Ectodermal cell (in vitro differentiated cells): ENCODE results near the gene COL1A1.

Experiments used
- H3K27ac ChIP-seq: 2 replicates; pipeline ENCODE4 v1.7.0; 2013; ENCODE audit warnings: mild to moderate bottlenecking, low read depth, low read length; ENCODE audit not compliant: insufficient read depth, poor library complexity, severe bottlenecking
- H3K27me3 ChIP-seq: 2 replicates; pipeline ENCODE4 v1.7.0; 2013; ENCODE audit warnings: mild to moderate bottlenecking, low read length; ENCODE audit not compliant: insufficient read depth, control insufficient read depth, poor library complexity, severe bottlenecking
- H3K36me3 ChIP-seq: one replicate; pipeline ENCODE4 v1.7.0; 2013; ENCODE audit warnings: low read length; ENCODE audit not compliant: control insufficient read depth, insufficient read depth
- H3K4me1 ChIP-seq: one replicate; pipeline ENCODE4 v1.7.0; 2013; ENCODE audit warnings: low read length; ENCODE audit not compliant: control insufficient read depth, insufficient read depth
- H3K4me3 ChIP-seq: 2 replicates; pipeline ENCODE4 v1.7.0; 2013; ENCODE audit warnings: low read depth, low read length, control low read depth; ENCODE audit not compliant: insufficient read depth
- H3K9me3 ChIP-seq: 2 replicates; pipeline ENCODE4 v1.7.0; 2013; ENCODE audit warnings: mild to moderate bottlenecking, low read length, moderate library complexity; ENCODE audit not compliant: control insufficient read depth
- WGBS, 2 experiments: methylation state at CpG; one replicate each; pipeline ENCODE4 v1.1.7; 2013; ENCODE audit warnings: missing lambda C conversion rate in 2 of 2; 5-methylcytosine and 5-hydroxymethylcytosine counted together

Gene COL1A1

DNA sequence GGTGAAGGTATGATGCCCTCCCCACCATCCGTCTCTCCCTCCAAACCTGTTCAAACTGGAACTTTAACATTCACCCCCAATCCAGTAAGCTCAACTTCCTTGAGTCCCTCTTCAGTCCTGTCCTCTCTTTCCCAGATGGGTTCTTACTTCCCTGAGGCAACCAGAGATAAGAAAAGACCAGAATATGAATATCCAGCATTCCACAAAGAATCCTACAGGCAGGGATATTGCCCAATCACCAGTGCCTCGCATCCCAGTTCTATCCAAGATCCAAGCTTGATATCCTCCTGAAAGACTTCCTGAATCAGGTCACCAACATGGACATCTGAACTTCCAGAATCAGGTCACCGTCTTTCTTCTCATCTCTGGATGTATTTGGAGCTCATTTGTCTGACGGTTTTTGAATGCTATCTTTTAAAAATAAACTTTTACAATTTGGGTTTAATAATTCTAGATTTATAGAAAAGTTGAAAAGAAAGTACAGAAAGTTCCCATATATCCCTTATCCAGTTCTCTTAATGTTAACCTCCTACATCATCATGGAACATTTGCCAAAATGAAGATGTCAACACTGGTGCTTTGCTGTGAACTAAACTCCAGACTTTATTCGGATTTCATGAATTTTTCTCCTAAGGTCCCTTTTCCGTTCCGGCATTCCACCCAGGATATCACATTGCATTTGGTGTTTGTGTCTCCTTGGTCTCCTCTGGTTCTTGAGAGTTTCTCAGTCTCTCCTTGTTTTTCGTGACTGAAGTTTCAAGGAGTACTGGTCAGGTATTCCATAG lies 13.7 kb upstream of the COL1A1 start:
- no peaks in the 10 kb centered on the region for H3K9me3 ChIP-seq
- H3K27me3 ChIP-seq, result peaks cover 3% of the 10 kb centered on the region
- peaks cover 44% of the 10 kb centered on the region for H3K4me1 ChIP-seq
- no peaks in the 10 kb centered on the region for H3K36me3 ChIP-seq
- 76 to 79% methylated on average over 6 to 8 of the region's 8 CpGs for WGBS, 2 experiments
- no peak overlapping the region for H3K27ac ChIP-seq
- H3K4me3 ChIP-seq, result no peak overlapping the region

- Histone ChIP-seq H3K36me3 (no peaks in the 10 kb centered on the region), H3K4me3 (no peak overlapping the region), H3K4me1 (peaks cover 39% of the 10 kb centered on the region), H3K9me3 (no peaks in the 10 kb centered on the region), H3K27me3 (peaks cover 3% of the 10 kb centered on the region), H3K27ac (no peak overlapping the region)
- WGBS, 2 experiments, result 68 to 73% methylated on average over 9 of the region's 9 CpGs
These were observed 11.9 kb upstream of the COL1A1 start for GRCh38 chr17:50213026-50214022.

DNA sequence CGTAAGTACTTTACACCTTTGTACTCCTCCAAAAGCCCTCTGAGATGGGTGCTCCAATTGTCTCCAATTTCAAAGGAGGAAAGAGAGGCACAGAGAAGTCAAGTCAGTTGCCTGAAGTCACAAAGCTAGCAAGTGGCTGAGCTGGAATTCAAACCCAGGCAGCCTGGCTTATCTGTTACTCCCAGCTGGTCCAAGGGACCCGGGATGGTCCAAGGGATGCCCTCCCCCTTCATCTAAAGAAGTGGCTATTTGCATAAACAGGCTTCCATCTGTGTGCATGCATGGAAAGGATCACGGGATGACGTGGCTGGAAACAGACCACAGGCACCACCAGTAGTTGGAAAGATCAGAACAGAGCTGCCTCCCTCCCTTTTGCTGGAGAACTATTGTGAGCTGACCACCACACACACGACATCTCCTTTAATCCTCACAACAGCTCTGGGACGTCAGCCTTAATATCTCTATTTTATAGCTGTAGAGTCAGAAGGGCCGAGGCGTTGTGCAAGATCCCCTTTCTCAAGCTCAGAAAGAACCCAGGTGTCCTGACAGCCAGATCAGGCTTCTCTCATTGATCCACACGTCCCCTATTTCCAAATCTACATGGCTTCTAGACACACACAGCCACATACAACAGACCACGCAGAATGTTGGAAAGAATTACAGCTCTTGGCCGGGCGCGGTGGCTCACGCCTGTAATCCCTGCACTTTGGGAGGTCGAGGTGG lies 10.9 kb upstream of the COL1A1 start:
- H3K27ac ChIP-seq, result no peak overlapping the region
- H3K4me1 ChIP-seq, result peaks cover 39% of the 10 kb centered on the region
- no peaks in the 10 kb centered on the region for H3K36me3 ChIP-seq
- peaks cover 3% of the 10 kb centered on the region for H3K27me3 ChIP-seq
- WGBS, 2 experiments, result 77 to 81% methylated on average over 15 of the region's 15 CpGs
- no peak overlapping the region for H3K4me3 ChIP-seq
- H3K9me3 ChIP-seq, result no peaks in the 10 kb centered on the region

DNA sequence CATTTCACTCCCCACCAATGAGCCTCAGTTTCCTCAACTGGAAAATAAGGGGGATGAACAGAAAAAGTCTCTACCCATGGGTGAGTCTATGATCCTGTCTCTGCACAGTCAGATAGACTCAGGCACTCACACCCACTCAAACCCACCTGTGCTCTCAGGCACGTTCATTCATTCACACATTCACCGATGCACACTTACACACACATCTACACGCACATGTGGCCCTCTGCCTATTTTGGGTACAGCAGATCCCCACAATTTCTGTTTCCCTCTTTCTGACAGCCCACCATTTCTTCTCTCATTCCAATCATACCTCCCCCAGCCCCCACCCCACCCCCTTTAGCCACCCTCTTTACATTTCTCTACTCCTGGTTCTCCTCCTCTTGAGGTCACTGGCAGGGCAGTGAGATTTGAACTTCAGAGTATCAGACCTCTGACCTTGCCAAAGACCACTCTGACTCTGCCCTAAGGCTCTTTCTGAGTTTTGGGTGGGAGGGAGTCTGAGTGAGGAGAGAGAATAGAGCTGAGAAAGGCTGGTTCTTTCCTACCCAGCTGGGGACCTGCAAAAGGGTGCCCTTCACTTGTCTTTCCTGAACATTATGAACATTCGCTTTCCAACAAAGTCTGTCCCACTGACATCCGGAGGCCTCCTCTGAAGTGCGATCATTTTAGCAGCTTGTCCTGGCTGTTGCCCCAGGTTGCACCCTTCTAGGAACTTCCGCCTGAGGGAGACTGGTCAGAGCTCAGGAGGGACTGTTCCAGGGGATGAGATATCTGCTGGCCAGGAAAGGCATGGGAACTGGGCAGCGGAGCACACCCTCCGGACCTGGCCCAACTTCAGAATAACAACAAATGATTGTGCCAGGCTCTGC lies 10.1 kb upstream of the COL1A1 start:
- Histone ChIP-seq H3K36me3 (no peaks in the 10 kb centered on the region), H3K4me3 (no peak overlapping the region), H3K27me3 (peaks cover 3% of the 10 kb centered on the region), H3K27ac (no peak overlapping the region), H3K9me3 (no peaks in the 10 kb centered on the region), H3K4me1 (peaks cover 43% of the 10 kb centered on the region)
- 76 to 78% methylated on average over 9 of the region's 9 CpGs for WGBS, 2 experiments

- peaks cover 50% of the 10 kb centered on the region for H3K4me1 ChIP-seq
- no peak overlapping the region for H3K4me3 ChIP-seq
- no peaks in the 10 kb centered on the region for H3K9me3 ChIP-seq
- peaks cover 3% of the 10 kb centered on the region for H3K27me3 ChIP-seq
- 18 to 22% methylated on average over 25 to 26 of the region's 26 CpGs for WGBS, 2 experiments
- no peaks in the 10 kb centered on the region for H3K36me3 ChIP-seq
- peak overlapping the region; percentile 67 for H3K27ac ChIP-seq
These were observed 9.1 kb upstream of the COL1A1 start for GRCh38 chr17:50210240-50211225.

DNA sequence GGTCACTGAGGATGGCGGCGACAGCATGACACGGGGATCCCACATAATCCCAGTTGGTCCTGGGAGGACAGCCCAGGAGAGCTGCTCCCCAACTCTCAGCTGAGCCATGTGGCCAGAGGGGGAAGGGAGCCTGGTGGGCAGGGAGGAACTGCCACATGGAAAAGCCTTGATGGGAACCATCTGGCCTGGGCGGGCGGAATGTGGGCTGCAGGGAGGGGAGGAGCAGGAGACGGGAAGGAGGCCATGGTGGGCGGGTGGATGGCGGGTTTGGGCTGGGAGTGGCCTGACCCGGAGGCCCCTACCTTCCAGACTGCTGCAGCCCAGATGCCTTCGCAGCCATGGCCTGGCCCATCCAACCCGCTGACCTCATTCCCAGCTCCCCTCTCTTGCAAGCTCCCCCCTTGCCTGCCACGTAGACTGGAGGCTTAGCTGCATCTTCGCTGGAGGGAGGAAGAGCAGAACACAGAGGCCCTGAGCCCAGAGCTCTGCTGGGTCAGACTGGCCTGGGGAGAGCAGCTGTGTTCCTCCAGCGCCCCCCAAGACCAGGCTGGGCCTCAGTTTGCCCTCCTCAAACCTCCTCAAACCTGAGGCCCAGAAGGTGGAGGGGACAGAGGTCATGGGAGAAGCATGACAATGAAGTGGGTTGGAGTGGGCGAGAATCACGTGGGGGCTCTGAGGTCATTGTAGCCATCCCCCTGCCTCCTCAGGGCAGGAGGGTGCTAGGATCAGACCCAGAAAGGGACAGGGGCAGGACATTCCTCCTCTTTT lies 8.2 kb upstream of the COL1A1 start:
- Histone ChIP-seq H3K27ac (peak overlapping the region; percentile 67), H3K9me3 (no peaks in the 10 kb centered on the region), H3K27me3 (peaks cover 5% of the 10 kb centered on the region), H3K4me1 (peaks cover 55% of the 10 kb centered on the region), H3K36me3 (no peaks in the 10 kb centered on the region), H3K4me3 (no peak overlapping the region)
- 42 to 43% methylated on average over 16 of the region's 16 CpGs for WGBS, 2 experiments

DNA sequence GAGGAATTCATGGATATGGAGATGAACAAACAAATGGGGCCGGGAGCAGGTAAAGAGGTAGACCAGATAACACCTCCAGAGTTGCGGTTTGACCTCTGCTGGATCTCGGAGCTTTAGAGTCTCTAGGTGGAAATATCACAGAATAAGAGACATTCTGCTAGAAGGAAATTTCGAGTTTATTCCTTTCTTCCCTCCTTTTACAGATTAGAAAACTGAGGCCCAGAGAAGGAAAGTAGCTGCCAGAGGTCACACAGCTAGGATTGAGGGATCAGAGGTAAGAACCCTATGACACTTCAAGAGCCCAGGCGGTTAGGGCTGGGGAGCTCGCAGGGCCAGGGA lies 7.7 kb upstream of the COL1A1 start:
- Histone ChIP-seq H3K36me3 (no peaks in the 10 kb centered on the region), H3K4me3 (no peak overlapping the region), H3K9me3 (no peaks in the 10 kb centered on the region), H3K27ac (no peak overlapping the region), H3K27me3 (peaks cover 10% of the 10 kb centered on the region), H3K4me1 (peaks cover 55% of the 10 kb centered on the region)
- 95 to 97% methylated on average over 6 of the region's 6 CpGs for WGBS, 2 experiments

GRCh38 chr17:50208611-50209061 lies 7.2 kb upstream of the COL1A1 start:
- WGBS, 2 experiments, result 89 to 93% methylated on average over 3 of the region's 3 CpGs
- Histone ChIP-seq H3K9me3 (no peaks in the 10 kb centered on the region), H3K27ac (no peak overlapping the region), H3K4me1 (peaks cover 55% of the 10 kb centered on the region), H3K36me3 (no peaks in the 10 kb centered on the region), H3K4me3 (no peak overlapping the region), H3K27me3 (peaks cover 10% of the 10 kb centered on the region)
